Measurements from ENCODE around the gene CILP2.

Gene CILP2

GRCh38 chr19:19544257-19544953 is 6.3 kb downstream of the CILP2 start:
- no peak for DNase-seq (ENCODE audit: low spot score)

DNA sequence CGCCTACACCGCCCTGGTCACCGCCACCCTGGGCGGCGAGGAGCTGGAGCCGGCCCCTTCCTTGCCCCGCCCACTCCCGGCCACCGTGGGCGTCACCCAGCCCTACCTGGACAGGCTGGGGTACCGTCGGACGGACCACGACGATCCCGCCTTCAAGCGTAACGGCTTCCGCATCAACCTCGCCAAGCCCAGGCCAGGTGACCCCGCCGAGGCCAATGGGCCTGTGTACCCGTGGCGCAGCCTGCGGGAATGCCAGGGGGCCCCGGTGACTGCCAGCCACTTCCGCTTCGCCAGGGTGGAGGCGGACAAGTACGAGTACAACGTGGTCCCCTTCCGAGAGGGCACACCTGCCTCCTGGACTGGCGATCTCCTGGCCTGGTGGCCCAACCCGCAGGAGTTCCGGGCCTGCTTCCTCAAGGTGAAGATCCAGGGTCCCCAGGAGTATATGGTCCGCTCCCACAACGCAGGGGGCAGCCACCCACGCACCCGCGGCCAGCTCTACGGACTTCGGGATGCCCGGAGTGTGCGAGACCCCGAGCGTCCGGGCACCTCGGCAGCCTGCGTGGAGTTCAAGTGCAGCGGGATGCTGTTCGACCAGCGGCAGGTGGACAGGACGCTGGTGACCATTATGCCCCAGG is 7.0 kb downstream of the CILP2 start:
- DNase-seq (ENCODE audit: low spot score) = no peak

DNA sequence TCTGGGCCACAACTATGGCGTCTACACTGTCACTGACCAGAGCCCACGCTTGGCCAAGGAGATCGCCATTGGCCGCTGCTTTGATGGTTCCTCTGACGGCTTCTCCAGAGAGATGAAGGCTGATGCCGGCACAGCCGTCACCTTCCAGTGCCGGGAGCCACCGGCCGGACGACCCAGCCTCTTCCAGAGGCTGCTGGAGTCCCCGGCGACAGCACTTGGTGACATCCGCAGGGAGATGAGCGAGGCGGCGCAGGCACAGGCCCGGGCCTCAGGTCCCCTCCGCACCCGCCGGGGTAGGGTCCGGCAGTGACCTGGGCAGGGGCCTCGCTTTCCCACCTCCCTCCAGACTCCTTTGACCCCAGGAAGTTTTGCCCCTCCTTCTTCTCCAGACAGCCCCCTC is 7.6 kb downstream of the CILP2 start:
- no peak for DNase-seq (ENCODE audit: low spot score)

DNA sequence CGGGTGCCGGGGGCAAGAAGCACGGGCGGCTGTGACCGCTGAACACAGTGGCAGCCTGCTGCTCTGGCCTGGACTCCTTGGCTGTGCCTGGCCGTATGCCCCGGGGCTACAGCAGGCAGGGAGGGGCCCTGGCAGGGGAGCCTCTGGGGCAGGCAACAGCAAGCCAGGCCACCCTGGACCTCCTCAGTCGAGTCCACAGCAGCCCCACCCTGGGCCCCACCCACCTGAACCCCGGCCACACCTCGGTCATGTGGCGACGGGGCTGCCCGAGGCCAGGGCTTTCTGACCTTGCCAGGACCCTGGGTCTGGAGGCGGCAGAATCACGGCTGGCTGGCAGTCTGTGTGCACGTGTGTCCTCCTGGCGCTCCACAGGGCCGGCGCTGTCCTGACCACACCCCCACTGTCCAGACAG is 8.7 kb downstream of the CILP2 start:
- DNase-seq (ENCODE audit: low spot score) = no peak

GRCh38 chr19:19547674-19548336 is 9.7 kb downstream of the CILP2 start:
- no peak for DNase-seq (ENCODE audit: low spot score)

DNA sequence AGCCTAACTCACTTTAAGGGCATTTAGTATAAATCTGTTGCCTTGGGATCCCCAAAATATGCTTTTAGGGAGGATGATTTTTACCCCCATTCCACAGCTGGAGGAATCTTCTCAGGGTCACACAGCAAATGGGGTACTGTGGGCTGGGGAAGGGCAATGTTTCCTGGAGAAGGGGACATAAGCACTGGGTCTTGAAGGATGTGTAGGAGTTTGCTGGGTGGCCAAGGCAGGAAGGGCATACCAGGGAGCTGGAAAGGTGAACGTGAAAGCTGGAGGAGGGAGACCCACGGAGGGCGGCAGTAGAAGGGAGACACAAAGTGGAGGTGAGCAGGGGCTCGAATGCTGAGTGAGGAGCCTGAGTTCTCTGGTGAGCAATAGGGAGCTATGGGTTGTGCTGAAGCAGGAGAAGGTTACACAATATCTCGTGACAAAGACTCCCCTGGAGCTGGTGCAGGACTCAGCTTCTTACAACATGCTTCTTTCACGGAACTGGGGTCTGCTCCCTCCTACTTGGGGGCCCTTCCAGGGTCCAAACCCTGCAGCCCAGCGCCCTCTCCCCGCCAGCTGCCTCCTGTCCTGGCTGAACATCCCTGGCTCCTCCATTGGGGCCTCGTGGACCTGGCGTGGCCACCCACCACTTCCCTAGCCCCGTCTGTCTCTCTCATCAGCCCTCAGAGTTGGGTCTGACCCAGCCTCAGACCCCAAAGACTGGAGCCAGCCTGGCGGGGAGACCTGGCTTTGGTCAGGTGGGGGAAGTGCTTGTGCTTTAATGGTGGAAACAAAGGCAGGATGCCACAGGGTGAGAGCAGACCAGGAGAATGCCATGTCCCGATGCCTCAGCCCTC is 11.1 kb downstream of the CILP2 start:
- DNase-seq (ENCODE audit: low spot score) = no peak

DNA sequence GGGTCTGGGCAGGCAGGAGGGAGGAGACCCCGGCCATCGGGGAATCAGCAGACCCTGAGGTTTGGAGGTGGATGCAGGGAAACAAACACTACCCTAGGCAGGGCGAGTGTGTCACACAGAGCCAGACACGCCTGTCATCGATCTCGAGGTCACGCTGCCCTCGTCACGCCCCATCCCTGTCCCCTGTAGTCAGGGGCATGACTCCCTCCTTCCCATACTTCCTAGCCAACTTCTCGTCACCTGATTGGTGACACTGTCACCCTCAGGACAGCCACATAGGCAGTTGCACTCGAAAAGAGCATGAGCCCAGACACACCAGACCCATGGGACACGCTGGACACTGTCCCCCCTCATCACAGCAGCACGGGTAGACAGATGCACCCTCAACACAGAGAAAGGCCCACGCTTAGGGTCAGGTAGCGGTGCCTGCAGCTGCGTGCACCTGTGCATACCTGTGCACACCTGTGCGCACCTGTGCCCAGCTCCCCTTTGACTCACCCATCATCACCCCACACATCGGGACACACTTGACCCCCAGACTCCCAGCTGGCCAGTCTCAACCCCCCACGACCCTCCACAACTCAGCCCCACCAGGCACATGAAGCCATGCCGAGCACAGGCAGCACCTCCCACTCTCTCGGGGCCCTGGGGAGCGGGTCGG is 11.9 kb downstream of the CILP2 start:
- DNase-seq (ENCODE audit: low spot score) = no peak

DNA sequence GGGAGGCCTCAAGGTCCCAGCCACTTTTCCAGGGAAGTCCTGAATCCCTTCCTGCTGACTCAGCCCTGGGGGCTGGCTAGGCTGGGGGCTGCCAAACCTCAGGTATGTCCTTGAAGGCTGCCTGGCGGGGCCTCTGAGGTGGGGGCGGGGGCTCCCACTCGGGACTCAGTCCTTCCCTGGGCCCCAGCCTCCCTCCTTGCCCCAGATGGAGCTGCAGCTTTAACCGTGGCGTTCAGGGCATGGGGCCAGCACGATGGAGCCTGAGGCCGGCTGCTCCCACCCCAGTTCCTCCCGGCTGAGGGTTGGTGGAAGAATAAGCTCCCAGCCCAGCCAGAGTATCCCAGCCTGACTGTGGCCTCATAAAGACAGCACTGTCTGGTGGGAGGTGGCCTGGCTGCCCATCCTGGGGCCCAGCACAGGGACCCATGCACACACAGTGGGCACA is 12.4 kb downstream of the CILP2 start:
- DNase-seq (ENCODE audit: low spot score) = no peak

DNA sequence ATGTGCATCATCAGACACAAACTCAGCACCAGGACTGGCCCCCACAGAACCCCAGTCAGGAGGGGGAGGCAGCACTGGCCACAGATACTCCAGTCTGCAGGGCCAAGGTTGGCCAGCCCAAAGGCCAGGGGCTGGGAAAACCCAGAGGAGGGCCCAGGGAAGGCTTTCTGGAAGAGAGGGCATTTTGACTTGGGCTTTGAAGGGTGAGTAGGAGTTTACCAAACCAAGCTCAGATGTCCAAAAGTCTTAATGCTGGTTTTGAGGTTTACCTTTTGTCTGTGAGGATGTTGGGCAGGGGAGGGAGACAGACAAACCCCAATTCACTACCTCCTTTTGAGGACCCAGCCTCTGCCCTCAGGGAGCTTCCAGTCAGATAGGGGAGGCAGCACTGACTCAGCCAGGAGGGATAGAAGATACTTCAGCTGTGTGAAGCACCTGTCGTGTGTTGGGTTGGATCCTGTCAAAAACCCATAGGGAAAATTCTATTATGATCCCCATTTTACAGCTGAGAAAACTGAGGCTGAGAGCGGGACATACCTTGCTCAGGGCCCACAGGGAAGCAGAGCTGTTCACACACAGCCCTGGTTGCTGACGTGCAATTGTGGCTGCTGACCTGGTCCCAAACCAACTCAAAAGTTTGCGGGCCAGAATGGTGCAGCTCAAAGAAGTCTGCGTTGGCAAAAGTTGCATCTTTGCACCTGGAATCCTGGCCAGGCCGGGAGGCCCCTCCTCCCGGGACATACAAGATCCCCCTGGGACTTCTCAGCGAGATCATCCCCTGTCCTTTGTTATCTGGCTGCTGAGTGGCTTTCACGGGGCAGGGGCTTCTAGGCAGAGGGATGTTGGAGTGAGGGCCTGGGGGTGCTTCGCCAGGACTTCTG is 13.1 kb downstream of the CILP2 start:
- DNase-seq (ENCODE audit: low spot score) = no peak

DNA sequence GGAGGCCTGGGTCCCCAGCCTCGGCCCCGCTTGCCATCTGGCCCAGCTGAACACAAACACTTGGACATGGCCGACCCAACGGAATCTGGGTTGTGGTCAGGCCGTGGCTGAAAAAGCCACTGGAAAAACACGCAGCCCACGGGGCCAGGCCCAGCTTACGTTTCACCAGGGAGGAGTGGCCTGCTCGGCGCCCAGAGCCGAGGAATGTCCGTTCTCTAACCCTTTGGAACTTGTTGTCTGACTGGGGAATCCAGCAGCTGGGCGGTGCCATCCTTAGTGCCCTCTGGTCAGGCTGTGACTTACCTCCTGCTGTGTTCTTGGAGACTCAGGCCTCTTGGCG is 13.8 kb downstream of the CILP2 start:
- DNase-seq (ENCODE audit: low spot score) = no peak

DNA sequence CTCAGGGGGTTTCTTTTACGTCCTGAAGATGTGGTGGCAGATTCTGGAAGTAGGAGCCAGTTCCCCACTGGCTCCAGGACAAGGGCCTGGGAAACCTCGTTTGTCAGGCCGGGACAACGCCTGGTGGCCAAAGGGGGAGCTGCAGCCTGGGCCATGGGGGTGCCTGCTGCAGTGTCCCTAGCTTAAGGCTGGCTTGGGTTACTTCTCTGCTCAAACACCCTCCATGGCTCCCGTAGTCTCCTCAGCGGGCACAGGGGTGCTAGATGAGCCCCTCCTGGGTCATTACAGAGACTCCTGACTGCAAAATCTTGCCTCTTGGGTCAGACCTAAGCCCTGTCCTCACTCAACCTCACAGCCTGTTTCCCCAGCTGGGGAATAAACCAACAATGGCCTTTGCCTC is 14.7 kb downstream of the CILP2 start:
- DNase-seq (ENCODE audit: low spot score) = no peak

DNA sequence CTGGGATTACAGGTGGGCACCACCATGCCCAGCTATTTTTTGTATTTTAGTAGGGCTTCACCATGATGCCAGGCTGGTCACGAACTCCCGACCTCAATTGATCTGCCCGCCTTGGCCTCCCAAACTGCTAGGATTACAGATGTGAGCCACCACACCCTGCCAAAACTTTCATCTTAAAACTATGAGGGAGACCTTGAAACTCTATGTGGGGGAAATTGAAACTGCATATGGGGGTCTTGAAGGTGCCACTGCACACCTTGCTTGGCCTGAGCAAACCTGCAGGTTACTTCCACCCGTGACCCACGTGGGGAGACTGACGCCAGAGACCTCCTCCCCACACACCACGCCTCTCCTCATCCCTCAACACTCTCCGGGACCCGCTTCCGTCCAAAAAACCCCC is 15.6 kb downstream of the CILP2 start:
- no peak for DNase-seq (ENCODE audit: low spot score)

DNA sequence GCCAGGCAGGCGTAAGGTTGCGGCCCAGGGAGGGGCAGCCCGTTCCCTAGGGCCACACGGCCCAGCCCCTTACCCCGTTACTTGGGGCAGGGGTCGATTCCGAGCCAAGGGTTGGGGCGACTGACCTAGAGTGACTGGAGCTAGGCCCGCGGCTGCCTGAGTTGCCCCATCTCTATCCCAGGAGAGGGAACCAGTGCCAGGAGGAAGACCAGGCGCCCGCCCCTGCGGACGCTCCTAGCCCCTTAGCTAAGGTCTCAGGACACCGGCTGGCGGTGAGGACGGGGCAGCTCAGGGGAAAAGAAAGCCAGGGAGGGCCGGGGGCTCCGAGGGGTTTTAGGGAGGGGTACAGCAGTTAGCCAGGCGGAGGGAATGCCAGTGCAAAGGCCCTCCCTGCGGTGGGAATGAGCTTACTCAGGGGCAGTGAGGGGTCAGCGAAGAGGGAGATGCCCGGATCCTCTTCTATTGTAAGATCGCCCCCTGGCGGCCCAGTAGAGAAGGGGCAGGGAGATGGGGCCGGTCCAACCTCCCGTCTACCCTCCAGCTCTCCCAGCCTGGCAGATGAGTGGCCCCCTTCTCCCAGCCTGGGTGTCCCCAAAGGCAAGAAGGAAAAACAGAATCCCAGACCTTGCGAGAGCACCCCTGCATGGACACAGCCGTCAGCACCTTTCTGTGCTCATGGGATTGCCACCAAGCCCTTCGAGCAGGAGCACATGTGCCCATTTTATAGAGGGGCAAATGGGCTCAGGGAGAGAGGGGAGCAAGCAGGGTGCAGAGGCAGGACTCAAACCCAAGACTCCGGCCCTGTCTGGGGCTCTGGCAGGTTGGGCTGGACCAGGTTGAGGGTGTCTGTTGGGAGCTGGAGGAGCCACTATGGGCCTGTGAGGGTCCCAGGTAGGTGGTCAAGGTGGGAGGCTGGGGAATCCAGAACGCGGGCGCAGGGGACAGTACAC is 16.3 kb downstream of the CILP2 start:
- no peak for DNase-seq (ENCODE audit: low spot score)

DNA sequence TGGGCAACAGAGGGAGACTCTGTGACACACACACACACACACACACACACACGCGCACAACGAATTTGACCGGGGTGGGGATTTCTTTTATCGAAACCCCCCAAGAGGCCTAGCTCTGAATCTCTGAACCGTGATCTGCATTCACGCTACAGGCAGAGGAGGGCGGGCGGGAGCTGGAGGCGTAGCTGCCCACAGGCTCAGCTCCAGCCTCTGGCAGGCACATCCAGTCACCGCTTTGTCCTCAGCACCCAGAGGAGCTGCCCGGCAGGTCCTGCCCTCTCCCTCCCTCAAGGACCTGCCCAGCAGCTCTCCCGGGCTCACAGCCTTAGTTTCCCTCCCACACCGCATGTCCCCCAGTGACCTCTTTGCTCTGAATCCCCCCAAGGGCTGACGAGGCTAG is 20.0 kb downstream of the CILP2 start:
- no peak for DNase-seq (ENCODE audit: low spot score)

GRCh38 chr19:19558636-19559035 is 20.6 kb downstream of the CILP2 start:
- no peak for DNase-seq (ENCODE audit: low spot score)

DNA sequence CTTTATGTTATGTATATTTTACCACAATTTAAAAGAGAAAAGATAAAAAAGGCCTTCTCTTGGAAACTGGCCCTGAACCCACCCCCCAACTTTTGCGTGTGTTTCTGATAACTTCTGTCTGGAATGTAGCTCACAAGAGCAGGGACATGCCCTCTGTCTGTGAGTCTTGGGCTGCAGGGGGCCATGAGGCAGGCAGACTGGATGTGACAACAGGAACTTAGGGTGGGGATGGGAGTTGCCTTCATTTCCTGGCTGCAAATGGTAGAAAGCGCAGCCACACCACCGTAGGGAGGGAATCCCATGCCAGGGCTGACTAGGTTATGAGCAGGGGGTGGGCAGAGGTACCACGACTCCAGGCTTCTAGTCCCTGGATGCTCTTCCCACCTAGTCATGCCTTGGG is 21.9 kb downstream of the CILP2 start:
- DNase-seq (ENCODE audit: low spot score) = no peak

DNA sequence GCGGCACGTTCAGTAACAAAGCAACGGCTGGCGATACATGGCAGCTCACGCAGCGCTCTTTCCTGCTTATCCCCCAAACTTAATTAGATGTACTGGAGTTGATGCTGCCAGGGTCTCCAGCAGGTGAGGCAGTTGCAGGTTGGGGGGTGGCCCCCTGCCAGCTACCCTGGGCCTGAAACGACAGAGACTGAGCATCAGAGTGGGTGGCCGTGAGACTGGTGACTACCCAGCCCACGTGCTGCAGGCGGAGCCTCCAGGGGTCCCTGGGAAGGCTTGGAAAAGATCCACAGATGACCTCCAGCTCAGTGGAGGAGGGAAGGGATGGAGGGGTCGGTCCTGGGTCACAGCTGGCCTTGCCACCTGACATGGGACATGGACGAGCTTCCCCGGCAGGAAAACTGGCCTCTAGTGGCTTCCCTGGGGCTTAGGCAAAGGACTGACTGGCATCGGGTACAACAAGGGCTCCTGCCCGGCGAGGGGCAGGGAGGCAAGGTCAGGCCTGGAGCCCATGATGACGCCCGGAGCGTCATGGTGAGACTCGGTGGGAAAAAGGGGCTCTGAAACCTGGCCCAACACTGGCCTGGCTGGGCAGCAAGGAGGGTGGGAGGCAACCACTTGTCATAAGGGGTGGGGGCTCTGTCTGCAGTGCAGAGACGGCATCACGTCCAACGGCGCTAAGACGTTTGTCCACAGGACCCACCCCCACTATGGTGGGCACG is 24.0 kb downstream of the CILP2 start:
- no peak for DNase-seq (ENCODE audit: low spot score)

- no peak for DNase-seq (ENCODE audit: low spot score)
These were observed 24.7 kb downstream of the CILP2 start for GRCh38 chr19:19562665-19563347.

All from SW480 (cell line).